ENCODE measurements around the gene DYRK1A. TPM values are rescaled to one million over a fixed set of nuclear protein-coding genes. Genes with fewer than 3 reads are reported as not detected.

DYRK1A gene
- total RNA-seq, 1 donor from 2014 or later, result 76.0 TPM

GRCh38 chr21:37416914-37417313 lies 50.3 kb downstream of the DYRK1A start:
- no peak for DNase-seq (ENCODE audit: low read depth)

GRCh38 chr21:37419228-37419906 lies 52.8 kb downstream of the DYRK1A start:
- DNase-seq (ENCODE audit: low read depth), result no peak

- no peak for DNase-seq (ENCODE audit: low read depth)
These were observed 54.7 kb downstream of the DYRK1A start for GRCh38 chr21:37421306-37421705.

- DNase-seq (ENCODE audit: low read depth), result no peak
These were observed 55.8 kb downstream of the DYRK1A start for GRCh38 chr21:37422382-37422781.

GRCh38 chr21:37423103-37423502 lies 56.5 kb downstream of the DYRK1A start:
- DNase-seq (ENCODE audit: low read depth), result no peak

- no peak for DNase-seq (ENCODE audit: low read depth)
These were observed 57.8 kb downstream of the DYRK1A start for GRCh38 chr21:37424396-37424795.

- no peak for DNase-seq (ENCODE audit: low read depth)
These were observed 58.4 kb downstream of the DYRK1A start for GRCh38 chr21:37425001-37425400.

- DNase-seq (ENCODE audit: low read depth), result no peak
These were observed 59.1 kb downstream of the DYRK1A start for GRCh38 chr21:37425684-37426083.

- DNase-seq (ENCODE audit: low read depth), result peak; percentile 56
These were observed 60.6 kb downstream of the DYRK1A start for GRCh38 chr21:37427221-37427620.

GRCh38 chr21:37429356-37429755 lies 62.8 kb downstream of the DYRK1A start:
- DNase-seq (ENCODE audit: low read depth), result no peak

GRCh38 chr21:37430184-37430821 lies 63.7 kb downstream of the DYRK1A start:
- no peak for DNase-seq (ENCODE audit: low read depth)

- DNase-seq (ENCODE audit: low read depth), result no peak
These were observed 64.7 kb downstream of the DYRK1A start for GRCh38 chr21:37431243-37431642.

GRCh38 chr21:37432710-37433455 lies 66.3 kb downstream of the DYRK1A start:
- no peak for DNase-seq (ENCODE audit: low read depth)

GRCh38 chr21:37433456-37433840 lies 66.9 kb downstream of the DYRK1A start:
- no peak for DNase-seq (ENCODE audit: low read depth)

GRCh38 chr21:37435120-37435519 lies 68.5 kb downstream of the DYRK1A start:
- DNase-seq (ENCODE audit: low read depth), result peak; percentile 99

- no peak for DNase-seq (ENCODE audit: low read depth)
These were observed 69.1 kb downstream of the DYRK1A start for GRCh38 chr21:37435711-37436110.

GRCh38 chr21:37436174-37436573 lies 69.6 kb downstream of the DYRK1A start:
- DNase-seq (ENCODE audit: low read depth), result no peak

- DNase-seq (ENCODE audit: low read depth), result no peak
These were observed 71.0 kb downstream of the DYRK1A start for GRCh38 chr21:37437376-37438080.

GRCh38 chr21:37443683-37444082 lies 77.1 kb downstream of the DYRK1A start:
- DNase-seq (ENCODE audit: low read depth), result no peak

- no peak for DNase-seq (ENCODE audit: low read depth)
These were observed 78.7 kb downstream of the DYRK1A start for GRCh38 chr21:37445228-37445627.

GRCh38 chr21:37446552-37446951 lies 80.0 kb downstream of the DYRK1A start:
- no peak for DNase-seq (ENCODE audit: low read depth)

GRCh38 chr21:37447288-37447936 lies 80.8 kb downstream of the DYRK1A start:
- no peak for DNase-seq (ENCODE audit: low read depth)

All from renal cortical epithelial cell (primary cell).